NK-92 (cell line): ENCODE data around the gene ACBD4.

Experiments
- DNase-seq: peaks from one replicate; lab custom pipeline; 2025; ENCODE audit not compliant: unreplicated experiment; lab: John Stamatoyannopoulos, UW

The ACBD4 gene

DNA sequence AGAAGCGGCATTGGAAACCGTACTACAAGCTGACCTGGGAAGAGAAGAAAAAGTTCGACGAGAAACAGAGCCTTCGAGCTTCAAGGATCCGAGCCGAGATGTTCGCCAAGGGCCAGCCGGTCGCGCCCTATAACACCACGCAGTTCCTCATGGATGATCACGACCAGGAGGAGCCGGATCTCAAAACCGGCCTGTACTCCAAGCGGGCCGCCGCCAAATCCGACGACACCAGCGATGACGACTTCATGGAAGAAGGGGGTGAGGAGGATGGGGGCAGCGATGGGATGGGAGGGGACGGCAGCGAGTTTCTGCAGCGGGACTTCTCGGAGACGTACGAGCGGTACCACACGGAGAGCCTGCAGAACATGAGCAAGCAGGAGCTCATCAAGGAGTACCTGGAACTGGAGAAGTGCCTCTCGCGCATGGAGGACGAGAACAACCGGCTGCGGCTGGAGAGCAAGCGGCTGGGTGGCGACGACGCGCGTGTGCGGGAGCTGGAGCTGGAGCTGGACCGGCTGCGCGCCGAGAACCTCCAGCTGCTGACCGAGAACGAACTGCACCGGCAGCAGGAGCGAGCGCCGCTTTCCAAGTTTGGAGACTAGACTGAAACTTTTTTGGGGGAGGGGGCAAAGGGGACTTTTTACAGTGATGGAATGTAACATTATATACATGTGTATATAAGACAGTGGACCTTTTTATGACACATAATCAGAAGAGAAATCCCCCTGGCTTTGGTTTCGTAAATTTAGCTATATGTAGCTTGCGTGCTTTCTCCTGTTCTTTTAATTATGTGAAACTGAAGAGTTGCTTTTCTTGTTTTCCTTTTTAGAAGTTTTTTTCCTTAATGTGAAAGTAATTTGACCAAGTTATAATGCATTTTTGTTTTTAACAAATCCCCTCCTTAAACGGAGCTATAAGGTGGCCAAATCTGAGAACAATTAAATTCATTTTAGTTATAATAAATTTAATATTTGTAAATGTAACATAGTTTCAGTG, 14.5 kb downstream of the ACBD4 start:
- DNase-seq: no peak

DNA sequence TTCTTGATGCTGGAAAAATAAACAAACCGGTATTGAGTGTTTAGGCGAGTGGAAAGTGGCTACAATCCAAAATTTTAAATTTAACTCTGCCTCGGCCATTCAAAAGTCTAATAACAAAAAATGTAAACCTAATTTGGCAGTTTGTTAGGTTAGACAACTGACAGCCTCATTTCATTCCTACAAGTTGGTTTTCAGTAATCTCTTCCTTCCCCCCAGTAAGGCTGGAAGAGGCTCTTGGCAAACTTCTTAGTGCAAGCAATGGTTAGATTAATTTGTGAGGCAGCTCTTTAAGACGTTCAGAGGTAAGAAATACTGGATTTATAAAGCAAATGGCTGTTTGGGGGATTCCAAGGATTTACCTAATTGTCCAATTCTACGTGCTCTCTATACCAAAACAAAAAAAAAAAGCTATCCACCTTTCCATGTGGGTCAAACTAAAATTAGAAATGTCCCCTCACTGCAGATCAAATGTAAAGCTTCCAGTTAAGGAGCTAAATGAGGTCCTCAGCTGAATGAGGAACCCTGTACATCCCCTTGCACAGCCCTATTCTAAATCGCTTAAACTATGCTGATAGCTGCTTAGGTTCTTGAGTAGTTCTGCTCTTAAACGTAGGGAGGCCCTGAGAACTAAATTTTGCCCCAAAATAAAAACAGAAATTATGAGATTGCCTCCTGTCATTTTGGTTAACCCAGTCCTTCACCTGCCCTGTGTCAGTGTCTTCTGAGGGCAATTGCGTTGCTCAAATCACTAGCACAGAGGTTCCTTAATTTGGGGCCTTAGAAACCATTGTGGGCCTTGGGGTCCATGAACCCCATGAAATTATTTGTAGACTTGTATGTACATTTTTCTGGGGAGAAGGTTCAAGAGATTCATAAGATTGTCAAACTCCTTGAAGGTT, 15.7 kb downstream of the ACBD4 start:
- DNase-seq: no peak

DNA sequence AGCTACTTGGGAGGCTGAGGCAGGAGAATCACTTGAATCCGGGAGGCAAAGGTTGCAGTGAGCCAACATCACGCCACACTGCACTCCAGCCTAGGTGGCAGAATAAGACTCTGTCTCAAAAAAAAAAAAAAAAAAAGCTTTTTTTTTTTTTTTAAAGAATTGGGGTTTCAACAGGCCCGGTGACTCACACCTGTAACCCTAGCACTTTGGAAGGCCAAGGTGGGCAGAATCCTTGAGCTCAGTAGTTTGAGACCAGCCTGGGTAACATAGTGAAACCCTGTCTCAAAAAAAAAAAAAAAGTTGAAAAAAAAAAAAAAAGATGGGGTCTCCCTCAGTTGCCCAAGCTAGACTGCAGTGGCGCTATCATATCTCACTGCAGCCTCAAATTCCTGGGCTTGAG, 19.5 kb downstream of the ACBD4 start:
- DNase-seq: no peak

DNA sequence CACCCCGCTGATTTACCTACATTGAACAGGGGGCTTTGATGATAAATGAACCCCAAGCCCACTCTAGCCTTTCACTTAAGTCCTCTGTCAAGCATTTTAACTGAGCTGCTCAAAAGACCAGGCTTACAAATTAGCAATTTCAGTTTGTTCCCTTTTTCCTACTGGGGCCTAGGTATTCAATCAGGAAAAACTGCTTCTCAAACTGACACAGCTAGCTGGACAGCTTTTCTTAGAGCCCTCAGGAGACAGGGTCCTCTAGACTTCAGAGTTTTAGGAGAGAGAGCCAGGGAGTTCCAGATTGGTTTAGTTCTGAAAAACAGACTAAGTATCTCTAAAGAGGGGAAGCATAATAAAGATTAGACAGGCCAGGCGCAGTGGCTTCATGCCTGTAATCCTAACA, 20.0 kb downstream of the ACBD4 start:
- no peak for DNase-seq

DNA sequence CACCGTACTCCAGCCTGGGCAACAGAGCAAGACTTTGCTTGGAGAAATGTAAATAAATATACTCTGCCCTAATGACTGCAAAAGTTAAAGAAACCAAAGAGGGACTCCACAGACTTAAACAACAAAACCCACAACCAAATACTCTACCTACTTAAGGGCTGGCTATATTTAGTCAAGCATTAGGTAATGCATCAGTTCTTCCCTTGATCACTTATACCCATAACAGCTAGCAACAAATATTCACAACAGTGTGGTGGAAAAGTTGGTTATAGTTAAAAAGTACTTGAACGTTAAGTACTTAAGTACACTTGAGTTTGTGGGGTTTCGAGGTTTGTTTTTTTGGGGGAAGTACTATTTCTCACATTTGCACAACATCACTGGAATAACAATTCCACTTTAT, 20.8 kb downstream of the ACBD4 start:
- DNase-seq: no peak

DNA sequence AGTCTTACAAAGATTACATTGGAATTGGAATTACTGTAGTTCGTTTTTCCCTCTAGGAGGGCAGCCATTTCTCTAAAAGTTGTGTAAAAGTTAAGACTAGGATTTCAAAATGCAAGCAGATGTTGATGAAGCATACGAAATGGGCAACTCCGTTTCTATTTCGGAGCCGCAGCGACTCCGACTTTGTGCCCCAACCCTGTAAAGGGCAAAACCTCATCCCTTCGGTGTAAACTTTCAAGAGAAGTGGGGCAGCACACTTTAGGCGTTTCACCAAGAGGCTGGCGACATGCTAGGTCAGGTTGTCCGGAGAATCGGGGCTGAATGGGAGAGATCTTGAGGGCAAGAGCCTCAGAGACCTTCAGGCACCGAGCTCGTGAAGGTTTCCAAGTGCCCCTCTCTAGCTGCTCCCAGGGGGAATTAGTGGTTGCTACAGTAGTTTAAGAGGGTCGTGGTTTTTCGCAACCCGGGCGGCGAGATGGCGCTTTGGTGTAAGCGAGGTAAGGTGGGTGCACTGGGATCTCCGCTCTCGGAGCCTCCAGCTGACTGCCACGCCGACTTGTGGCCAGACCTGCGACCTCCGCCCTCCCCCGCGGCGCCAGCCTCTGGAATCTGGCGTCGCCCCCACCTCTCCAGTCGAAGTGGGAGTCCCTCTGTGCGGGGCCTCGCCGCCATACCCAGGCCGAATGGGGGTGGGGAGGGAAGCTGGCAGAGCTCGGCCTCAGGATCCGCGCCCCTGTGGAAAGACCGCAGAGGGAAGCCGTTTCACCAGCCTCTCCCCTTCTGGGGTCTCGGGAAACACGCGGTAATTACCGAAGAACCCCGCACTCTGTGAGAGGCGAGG, 25.2 kb downstream of the ACBD4 start:
- DNase-seq: no peak

DNA sequence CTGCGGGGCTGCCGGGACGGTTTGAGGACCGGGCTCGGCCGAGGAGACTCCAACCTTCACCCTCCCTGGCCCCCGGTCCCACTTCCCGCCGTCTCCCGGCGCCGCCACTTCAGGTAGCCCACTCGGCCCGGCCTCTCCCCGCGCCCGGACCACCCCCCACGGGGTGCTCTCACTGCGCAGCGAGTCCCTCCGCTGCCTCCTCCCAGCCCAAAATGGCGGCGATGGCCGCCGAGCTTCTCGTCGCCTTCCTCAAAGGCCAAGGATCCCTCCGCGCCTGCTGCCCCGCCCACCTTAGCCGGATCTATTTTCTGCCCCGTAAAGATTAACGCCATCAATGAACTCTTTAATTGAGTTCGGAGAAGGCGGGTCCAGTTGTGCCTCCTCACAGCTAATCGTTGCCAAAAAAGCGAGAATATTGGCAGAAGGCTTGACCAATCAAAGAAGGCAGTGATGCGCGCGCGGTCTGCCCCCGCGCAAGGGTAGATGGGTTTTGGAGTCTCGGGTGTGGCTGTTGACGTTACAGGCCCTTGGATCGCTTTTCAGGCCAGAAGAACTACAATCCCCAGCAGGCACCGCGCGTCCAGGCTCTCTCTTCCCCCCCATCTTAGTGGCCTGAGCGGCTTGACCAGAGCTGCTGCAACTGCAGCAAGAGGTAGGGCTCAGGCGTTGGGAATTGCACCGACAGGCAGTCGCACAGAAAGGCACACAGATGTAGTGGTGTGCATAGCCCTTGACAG, 26.0 kb downstream of the ACBD4 start, which contains the start of gene HEXIM2:
Gene HEXIM2 (plus strand): TSS at position 588 of the 737 bp plus-strand sequence. CDS start 919 bp downstream, outside the sequence.
- peak; percentile 91 for DNase-seq

DNA sequence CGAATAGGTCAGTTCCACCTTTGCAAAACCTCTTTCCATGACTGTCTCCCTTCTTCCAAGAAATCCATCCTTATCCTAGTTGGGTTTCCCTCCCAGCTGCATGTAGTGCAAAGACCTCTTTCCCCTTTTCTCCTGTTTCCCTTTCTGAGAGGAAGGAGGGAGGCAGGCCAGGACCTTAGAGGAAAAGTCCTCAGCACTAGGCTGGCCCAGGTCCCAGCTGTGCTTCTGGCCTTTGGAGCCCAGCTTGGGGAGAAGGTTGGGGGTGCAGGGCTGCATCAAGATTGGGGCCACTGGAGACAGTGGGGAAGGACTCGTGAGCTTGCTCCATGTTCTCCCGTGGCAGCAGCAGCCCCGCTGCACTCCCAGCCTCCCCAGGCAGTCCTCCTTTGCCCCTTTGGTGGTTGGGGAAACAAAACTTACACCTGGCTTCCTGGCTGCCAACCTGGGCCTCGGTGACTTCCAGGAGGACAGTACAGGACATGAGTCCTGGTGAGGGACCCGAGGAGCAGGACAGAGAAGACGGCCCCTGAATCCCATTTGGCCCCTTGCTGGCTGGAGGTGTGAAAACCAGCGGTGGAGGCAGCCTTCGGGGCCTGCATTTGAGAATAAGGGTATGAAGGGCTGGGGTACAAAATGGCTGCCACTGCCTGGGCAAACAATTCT, 26.7 kb downstream of the ACBD4 start:
- no peak for DNase-seq

DNA sequence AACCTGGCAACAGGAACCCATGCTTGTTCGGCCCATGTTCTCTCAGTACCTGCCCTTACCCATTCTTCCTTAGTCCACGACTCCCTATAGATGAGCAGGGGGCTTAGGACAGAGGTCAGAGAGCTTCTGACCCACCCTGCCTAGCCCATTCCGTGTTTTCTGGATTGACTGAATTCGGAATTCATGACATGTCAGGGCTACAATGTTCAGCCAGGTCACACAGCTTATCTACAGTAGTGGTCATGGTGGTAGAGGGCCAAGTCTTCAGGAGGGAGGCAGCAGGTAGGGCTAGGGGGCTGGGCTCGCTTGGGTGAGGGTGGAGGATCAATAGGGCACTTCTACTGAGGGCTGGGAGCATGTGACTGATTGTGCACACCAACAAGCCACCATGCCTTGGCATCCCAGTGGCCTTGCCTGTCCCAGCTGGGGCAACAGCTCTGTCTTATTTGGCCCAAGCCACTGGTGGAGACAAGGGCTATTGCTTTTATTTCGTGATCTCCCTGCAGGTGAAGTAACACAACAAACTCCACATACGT, 29.3 kb downstream of the ACBD4 start:
- no peak for DNase-seq

DNA sequence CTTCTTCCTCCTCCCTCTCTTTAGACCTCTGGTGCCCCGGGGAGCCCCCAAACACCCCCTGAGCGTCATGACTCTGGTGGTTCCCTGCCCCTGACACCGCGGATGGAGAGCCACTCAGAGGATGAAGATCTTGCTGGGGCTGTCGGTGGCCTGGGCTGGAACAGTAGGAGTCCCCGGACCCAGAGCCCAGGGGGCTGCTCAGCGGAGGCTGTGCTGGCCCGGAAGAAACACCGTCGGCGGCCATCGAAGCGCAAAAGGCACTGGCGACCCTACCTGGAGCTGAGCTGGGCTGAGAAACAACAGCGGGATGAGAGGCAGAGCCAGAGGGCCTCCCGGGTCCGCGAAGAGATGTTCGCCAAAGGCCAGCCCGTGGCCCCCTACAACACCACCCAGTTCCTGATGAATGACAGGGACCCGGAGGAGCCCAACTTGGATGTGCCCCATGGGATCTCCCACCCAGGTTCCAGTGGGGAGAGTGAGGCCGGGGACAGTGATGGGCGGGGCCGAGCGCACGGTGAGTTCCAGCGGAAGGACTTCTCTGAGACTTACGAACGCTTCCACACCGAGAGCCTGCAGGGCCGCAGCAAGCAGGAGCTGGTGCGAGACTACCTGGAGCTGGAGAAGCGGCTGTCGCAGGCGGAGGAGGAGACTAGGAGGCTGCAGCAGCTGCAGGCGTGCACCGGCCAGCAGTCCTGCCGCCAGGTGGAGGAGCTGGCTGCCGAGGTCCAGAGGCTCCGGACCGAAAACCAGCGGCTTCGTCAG, 33.7 kb downstream of the ACBD4 start:
- no peak for DNase-seq

DNA sequence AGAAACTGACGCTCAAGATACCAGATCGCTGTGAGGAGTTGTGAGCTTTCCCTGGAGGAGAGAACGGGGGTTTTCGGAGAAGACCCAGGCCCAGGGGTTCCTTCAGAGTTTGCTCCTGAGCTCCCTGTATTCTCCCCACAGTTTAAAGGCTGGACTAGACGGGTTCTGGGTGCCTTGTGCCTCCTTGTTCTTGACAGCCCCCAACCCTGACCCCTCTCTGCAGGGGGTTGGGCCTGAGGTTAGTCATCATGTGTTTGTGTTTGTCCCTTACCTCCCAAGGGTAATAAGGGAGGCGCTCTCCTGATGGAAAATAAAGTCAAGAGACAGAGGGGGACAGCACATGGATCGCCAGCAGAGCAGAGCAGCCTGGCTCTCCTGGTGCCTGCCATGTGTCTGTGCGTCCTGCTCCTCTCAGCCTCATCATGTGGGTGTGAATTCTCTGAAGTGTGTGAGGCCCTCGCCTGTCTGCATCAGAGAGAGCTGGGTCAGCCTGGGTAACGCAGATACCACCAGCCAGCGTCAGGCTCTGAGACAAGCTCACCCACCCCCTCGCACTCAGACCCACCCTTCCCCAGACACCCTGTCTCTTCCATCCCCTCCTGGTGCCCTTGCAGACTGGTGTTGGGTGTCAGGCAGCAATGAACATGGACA, 34.9 kb downstream of the ACBD4 start:
- DNase-seq: no peak

DNA sequence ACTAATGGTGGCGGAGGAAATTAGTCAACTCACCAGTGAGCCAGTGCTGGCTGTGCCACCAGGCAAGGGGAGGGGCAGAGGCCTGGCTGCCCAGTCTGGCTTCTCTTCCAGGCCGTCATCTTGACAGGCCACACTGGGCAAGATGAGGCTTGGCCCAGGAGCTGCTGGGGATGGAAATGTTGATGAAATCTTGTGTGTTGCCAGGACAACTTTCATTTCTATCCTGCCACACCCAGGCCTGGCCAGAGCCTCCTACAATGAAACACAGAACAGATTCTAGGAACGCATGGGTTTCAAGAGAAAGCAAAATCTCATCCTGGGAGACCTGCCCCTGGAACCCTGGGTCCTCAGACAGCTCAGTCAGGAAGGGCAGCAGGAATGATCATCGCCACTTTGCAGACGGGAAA, 35.4 kb downstream of the ACBD4 start:
- DNase-seq: no peak

DNA sequence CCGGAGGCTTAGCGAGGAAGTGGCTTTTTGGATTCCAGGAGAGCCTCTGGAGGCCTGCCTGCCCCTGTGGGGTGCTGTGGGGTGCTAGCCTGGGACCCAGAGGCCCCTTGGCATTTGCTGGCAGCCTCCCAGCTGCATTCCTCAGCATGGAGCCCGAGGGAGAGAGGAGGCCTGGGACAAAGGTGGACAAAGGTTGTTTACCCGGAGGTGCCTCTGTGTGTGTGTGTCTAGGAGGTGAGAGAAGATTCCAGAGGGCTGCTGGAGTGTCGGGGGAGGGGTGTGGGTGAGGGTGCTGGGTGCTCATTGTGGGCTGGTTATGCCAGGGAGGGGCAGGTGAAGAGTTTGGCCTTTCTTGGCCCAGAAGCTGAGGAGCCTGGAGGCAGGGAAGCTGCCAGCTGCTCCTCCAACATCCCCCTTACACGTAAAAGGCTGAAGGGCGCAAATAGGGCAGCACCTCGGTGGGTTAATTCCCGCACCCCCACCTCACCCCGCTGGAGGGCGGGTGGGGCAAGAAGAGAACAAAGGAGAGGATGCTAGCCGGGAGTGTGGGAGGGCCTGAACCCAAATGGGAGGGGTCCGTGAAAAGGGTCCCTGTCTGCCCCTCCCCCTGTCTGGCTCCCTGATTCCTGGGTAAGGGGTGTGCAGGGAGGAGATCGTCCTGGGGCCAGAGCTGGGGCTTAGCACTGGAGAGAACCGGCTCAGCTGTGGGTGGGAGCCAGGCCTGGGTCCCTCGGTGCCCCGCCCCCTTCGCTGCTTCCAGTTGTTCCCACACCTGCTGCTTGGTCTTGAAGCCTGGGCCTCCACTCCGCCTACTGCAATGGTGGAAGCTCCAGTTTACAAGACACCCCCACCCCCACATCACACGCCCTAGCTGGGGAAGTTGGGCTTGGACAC, 36.1 kb downstream of the ACBD4 start:
- no peak for DNase-seq

DNA sequence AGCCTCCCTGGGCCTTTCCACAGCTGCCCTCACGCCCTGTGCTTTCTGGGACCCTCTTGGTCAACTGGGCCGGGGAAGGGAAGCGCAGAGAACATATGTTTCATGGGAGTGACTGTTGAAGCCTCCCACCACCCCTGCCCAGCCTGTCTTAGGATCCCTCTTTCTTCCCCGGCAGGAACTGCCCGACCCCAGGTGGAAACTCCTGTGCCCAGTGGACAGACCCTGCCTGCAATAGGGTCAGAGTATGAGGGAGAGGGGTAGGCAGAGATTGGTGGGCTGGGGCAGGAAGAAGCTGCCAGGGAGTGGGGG, 36.7 kb downstream of the ACBD4 start:
- no peak for DNase-seq

DNA sequence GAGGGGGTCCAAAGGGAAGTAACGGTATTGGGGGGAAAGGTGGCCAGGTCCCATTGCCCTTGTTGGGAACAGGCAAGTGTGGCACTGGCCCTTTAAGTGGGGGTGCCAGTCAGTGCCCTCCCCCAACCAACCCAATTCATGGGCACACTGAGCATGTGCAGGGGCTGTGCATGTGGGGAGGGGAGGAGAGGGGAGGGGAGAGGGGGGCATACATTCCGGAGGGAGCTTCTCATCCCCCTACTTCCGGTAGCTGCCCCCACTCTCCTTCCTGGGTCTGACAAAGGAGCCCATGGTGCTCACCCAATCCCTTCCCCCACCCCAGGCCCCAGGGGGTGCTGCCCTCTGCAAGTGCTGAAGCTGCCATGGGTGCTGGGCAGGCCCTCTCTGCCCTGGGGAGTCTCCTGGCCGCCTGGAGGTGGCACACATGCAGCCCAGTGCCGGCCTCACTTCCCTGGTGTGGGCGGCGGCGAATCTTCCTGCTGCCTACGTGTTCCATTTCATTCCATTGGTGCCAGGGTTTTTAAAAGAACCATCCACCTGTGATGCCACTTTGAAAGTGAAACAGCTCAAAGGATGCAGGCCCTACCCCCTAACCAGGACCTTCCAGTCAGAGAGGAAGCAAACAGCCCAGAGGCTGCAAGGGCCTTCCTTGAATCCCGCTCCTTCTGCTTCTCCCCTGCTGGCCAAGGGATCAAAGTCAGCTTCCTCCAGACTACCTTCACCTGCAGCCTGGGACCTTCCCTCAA, 37.2 kb downstream of the ACBD4 start:
- no peak for DNase-seq

DNA sequence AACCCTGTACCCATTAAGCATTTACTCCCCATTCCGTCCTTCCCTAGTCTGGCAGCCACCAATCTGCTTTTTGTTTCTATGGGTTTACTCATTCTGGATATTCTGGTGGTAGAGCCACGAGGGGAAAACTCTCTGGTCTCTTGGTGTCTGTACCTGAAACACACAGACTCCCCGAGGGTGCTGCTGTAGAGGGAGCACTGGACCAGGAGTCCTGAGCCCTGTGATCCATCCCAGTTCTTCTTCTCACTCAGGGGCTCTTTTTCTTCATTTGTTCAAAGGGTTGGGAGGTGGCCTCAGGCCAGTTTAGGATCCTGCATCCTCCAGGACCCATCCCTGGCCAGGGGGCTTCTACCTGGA, 40.2 kb downstream of the ACBD4 start:
- no peak for DNase-seq

DNA sequence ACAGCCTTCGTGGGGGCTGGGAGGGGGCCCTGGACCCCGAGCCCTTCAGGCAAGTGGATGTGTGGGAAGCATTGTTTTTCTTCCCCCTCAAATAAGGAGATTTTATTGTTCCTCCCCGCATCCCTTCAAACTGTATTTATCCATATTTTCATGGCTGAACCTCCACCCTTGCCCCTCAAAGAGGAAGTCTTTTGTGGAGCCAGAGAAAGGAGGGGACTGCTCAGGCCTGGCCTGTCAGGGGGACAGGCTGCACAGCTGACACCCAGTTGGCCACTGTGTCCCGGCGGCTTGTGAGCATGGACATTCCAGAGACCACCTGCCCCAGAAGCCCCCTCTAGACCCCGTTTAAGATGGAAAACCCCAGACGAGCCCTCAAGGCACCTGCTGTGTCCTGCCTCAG, 42.1 kb downstream of the ACBD4 start:
- no peak for DNase-seq
